ENCODE data around the gene FBLN5. TPM values are rescaled to one million over a fixed set of nuclear protein-coding genes. Genes with fewer than 3 reads are reported as not detected.
A peak's percentile ranks its signal among the peaks of the same experiment; 100 is the strongest.

Gene FBLN5
- total RNA-seq, 1 donor from 2014 or later = 41.5 TPM

- Mint-ChIP-seq H3K9me3 (no peaks in the 10 kb centered on the region), H3K27me3 (ENCODE audit: low read depth) (no peaks in the 10 kb centered on the region), H3K4me3 (no peak overlapping the region), H3K4me1 (peaks cover 34% of the 10 kb centered on the region), H3K36me3 (no peaks in the 10 kb centered on the region), H3K27ac (no peak overlapping the region)
- no peak for DNase-seq (ENCODE audit: low spot score in 2 of 2, unreplicated experiment in 2 of 2)
- TF ChIP-seq, protein P1, sequence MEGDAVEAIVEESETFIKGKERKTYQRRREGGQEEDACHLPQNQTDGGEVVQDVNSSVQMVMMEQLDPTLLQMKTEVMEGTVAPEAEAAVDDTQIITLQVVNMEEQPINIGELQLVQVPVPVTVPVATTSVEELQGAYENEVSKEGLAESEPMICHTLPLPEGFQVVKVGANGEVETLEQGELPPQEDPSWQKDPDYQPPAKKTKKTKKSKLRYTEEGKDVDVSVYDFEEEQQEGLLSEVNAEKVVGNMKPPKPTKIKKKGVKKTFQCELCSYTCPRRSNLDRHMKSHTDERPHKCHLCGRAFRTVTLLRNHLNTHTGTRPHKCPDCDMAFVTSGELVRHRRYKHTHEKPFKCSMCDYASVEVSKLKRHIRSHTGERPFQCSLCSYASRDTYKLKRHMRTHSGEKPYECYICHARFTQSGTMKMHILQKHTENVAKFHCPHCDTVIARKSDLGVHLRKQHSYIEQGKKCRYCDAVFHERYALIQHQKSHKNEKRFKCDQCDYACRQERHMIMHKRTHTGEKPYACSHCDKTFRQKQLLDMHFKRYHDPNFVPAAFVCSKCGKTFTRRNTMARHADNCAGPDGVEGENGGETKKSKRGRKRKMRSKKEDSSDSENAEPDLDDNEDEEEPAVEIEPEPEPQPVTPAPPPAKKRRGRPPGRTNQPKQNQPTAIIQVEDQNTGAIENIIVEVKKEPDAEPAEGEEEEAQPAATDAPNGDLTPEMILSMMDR (IDR thresholded peaks at IDR 0.05; ENCODE audit: unreplicated experiment) = no peak
Observed at GRCh38 chr14:91925727-91926121, 21.8 kb downstream of the FBLN5 start.

DNA sequence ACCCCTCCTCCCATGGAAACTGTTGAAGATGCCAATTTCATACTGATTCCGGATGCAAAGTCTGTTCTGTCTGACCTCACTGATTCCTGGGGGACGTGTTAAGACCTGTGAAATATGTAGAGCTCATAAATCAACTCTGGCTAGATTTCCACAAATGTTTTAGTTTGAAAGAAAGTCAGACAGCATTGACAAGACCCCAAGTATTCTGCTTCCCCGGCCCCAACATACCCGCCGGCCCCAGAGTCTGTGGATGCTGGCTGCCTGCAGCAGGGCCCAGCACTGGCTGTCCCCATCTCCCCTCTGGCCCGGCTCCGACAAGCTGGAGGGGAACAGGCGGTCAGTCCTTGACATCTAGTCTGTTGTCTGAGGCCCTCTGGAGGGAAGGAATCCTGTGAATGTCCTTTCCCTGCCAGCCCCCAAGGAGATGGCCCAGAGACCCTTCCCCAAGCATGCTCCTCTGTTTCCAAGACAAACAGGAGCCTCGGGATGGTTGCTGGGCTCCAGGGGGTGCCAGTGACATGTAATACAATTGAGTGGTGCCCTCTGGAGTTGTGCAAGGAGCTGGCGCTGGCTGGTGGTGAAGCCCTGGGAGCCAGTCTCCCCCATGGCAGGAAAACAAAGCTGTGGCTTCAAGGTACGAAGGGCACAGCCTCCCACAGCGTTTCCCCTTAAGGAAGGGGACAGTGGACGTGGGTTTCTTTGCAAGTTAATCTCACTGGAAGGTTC is 22.3 kb downstream of the FBLN5 start:
- Mint-ChIP-seq H3K4me1 (peaks cover 28% of the 10 kb centered on the region), H3K36me3 (no peaks in the 10 kb centered on the region), H3K27me3 (ENCODE audit: low read depth) (no peaks in the 10 kb centered on the region), H3K27ac (peak overlapping the region; percentile 37), H3K9me3 (no peaks in the 10 kb centered on the region), H3K4me3 (no peak overlapping the region)
- DNase-seq (ENCODE audit: low spot score in 2 of 2, unreplicated experiment in 2 of 2) = peak in 1 of 2 experiments; percentile 40
- TF ChIP-seq, protein P1 (IDR thresholded peaks at IDR 0.05; ENCODE audit: unreplicated experiment) = no peak

DNA sequence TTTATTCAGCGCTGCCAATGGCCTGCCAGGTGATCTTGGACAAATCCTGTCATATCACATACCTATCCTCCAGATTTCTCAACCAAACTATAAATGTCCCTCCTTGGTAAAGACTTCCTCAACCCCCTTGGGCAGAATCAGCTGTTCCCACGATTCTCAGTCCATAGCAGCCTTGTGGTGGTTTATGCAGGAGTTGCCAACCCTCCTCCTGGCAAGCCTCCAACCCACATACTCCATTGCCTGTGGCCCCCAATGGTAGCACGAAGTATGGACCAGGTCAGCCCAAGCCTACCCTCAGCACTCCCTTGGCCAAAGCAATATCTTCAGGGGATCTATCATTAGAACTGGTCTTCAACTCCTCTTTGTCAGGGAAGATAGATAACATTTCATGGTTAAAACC is 27.0 kb downstream of the FBLN5 start:
- peaks cover 4% of the 10 kb centered on the region for H3K36me3 Mint-ChIP-seq
- no peak overlapping the region for H3K4me3 Mint-ChIP-seq

GRCh38 chr14:91919814-91920213 is 27.7 kb downstream of the FBLN5 start:
- TF ChIP-seq, protein P1 (IDR thresholded peaks at IDR 0.05; ENCODE audit: unreplicated experiment) = no peak
- Mint-ChIP-seq H3K27me3 (ENCODE audit: low read depth) (no peaks in the 10 kb centered on the region), H3K4me3 (no peak overlapping the region), H3K27ac (no peak overlapping the region), H3K9me3 (peaks cover 4% of the 10 kb centered on the region), H3K36me3 (peaks cover 4% of the 10 kb centered on the region), H3K4me1 (peaks cover 14% of the 10 kb centered on the region)
- no peak for DNase-seq (ENCODE audit: low spot score in 2 of 2, unreplicated experiment in 2 of 2)

More for the DNA sequence above, 27.0 kb downstream of the FBLN5 start:
- peaks cover 3% of the 10 kb centered on the region for H3K9me3 Mint-ChIP-seq
- H3K4me1 Mint-ChIP-seq = peaks cover 21% of the 10 kb centered on the region
- H3K27me3 Mint-ChIP-seq (ENCODE audit: low read depth) = no peaks in the 10 kb centered on the region
- TF ChIP-seq, protein P1 (IDR thresholded peaks at IDR 0.05; ENCODE audit: unreplicated experiment) = no peak
- no peak for DNase-seq (ENCODE audit: low spot score in 2 of 2, unreplicated experiment in 2 of 2)
- no peak overlapping the region for H3K27ac Mint-ChIP-seq

GRCh38 chr14:91918186-91918883 is 29.2 kb downstream of the FBLN5 start:
- no peak overlapping the region for H3K27ac Mint-ChIP-seq
- peaks cover 11% of the 10 kb centered on the region for H3K4me1 Mint-ChIP-seq
- H3K27me3 Mint-ChIP-seq (ENCODE audit: low read depth) = no peaks in the 10 kb centered on the region
- peaks cover 4% of the 10 kb centered on the region for H3K36me3 Mint-ChIP-seq
- TF ChIP-seq, protein P1 (IDR thresholded peaks at IDR 0.05; ENCODE audit: unreplicated experiment) = no peak
- no peak for DNase-seq (ENCODE audit: low spot score in 2 of 2, unreplicated experiment in 2 of 2)
- H3K4me3 Mint-ChIP-seq = no peak overlapping the region
- peaks cover 4% of the 10 kb centered on the region for H3K9me3 Mint-ChIP-seq

Measured in mesothelial cell of epicardium (in vitro differentiated cells).